SK-N-SH (cell line): ENCODE measurements around the gene SH2D3C. TPM values are rescaled to one million over a fixed set of nuclear protein-coding genes. Genes with fewer than 3 reads are reported as not detected.
A peak's percentile ranks its signal among the peaks of the same experiment; 100 is the strongest.

Source experiments
- CTCF ChIA-PET: fragments of 300-600, 350-600 bp; formaldehyde crosslinking; extraction: SDS; loops from one replicate; lab custom pipeline; 2021; lab: Yijun Ruan, JAX
- POLR2A ChIA-PET: fragments of 350-600 bp; sonication (Branson Sonifier 250); formaldehyde crosslinking; extraction: SDS; loops from one replicate; lab custom pipeline; 2020; ENCODE audit warnings: antibody characterized with exemption, inconsistent platforms; lab: Yijun Ruan, JAX
- DNase-seq: peaks from one replicate; pipeline ENCODE4 v3.0.0; 2012
- H2AFZ ChIP-seq: fragments of 200-600 bp; sonication (generic); 2 replicates; pipeline ENCODE4 v1.8.1; 2016; ENCODE audit warnings: antibody characterized with exemption, mild to moderate bottlenecking, low read depth
- H3F3A ChIP-seq: fragments of 200-600 bp; sonication (generic); replicated peaks from 2 replicates; pipeline ENCODE3; 2016; ENCODE audit warnings: antibody characterized with exemption, mild to moderate bottlenecking; ENCODE audit not compliant: insufficient read depth
- H3K27ac ChIP-seq, 2 experiments: fragments of 200-500 bp in 1 of 2; fragments of 200-600 bp in 1 of 2; sonication (Bioruptor generic) in 1 of 2; sonication (generic), shearing (Covaris generic) in 1 of 2; 2 replicates each; pipeline versions ENCODE4 v1.5.1 to v1.6.1; 2014 to 2016; ENCODE audit warnings: low read depth in 2 of 2, inconsistent platforms in 1 of 2, low read length in 1 of 2, mild to moderate bottlenecking in 1 of 2, mixed read lengths in 1 of 2
- H3K27me3 ChIP-seq: fragments of 200-600 bp; sonication (generic), shearing (Covaris generic); 2 replicates; pipeline ENCODE4 v1.6.1; 2016; ENCODE audit warnings: mixed run types; ENCODE audit not compliant: insufficient read depth
- H3K36me3 ChIP-seq, 2 experiments: fragments of 200-500 bp in 1 of 2; fragments of 200-600 bp in 1 of 2; sonication (Bioruptor generic) in 1 of 2; sonication (generic) in 1 of 2; replicated peaks in 1 of 2; 2 replicates each; pipeline versions ENCODE3 to v1.5.1; 2014 to 2016; ENCODE audit warnings: low read length in 1 of 2, mild to moderate bottlenecking in 1 of 2; ENCODE audit not compliant: insufficient read depth in 2 of 2, control insufficient read depth in 1 of 2
- H3K4me1 ChIP-seq, 2 experiments: fragments of 200-500 bp in 1 of 2; fragments of 200-600 bp in 1 of 2; sonication (Bioruptor generic) in 1 of 2; sonication (generic), shearing (Covaris generic) in 1 of 2; 2 replicates each; pipeline versions ENCODE4 v1.5.1 to v1.6.1; 2014 to 2016; ENCODE audit warnings: low read depth in 1 of 2, low read length in 1 of 2, mixed run types in 1 of 2; ENCODE audit not compliant: insufficient read depth in 2 of 2, control insufficient read depth in 1 of 2
- H3K4me2 ChIP-seq: fragments of 200-600 bp; sonication (generic), shearing (Covaris generic); 2 replicates; pipeline ENCODE4 v1.6.1; 2017; ENCODE audit warnings: mixed run types
- H3K4me3 ChIP-seq, 2 experiments: fragments of 200-500 bp in 1 of 2; fragments of 200-600 bp in 1 of 2; sonication (Bioruptor generic) in 1 of 2; sonication (generic), shearing (Covaris generic) in 1 of 2; 2 replicates each; pipeline versions ENCODE4 v1.5.1 to v1.8.1; 2014 to 2016; ENCODE audit warnings: low read depth in 2 of 2, inconsistent platforms in 1 of 2, low read length in 1 of 2, mild to moderate bottlenecking in 1 of 2, mixed read lengths in 1 of 2, moderate library complexity in 1 of 2
- H3K79me2 ChIP-seq: fragments of 200-600 bp; sonication (generic); 2 replicates; pipeline ENCODE4 v1.8.1; 2017; ENCODE audit warnings: mild to moderate bottlenecking; ENCODE audit not compliant: insufficient read depth
- H3K9ac ChIP-seq: fragments of 200-600 bp; sonication (generic); 2 replicates; pipeline ENCODE4 v1.6.1; 2017; ENCODE audit warnings: mixed run types
- H3K9me2 ChIP-seq: fragments of 200-600 bp; sonication (generic); 2 replicates; pipeline ENCODE4 v1.6.1; 2017; ENCODE audit warnings: mixed run types
- H3K9me3 ChIP-seq: fragments of 200-600 bp; sonication (generic); 2 replicates; pipeline ENCODE4 v1.6.1; 2017; ENCODE audit warnings: mixed run types, mild to moderate bottlenecking, moderate library complexity
- H4K20me1 ChIP-seq: fragments of 200-600 bp; sonication (generic); 2 replicates; pipeline ENCODE4 v1.6.1; 2017; ENCODE audit warnings: mild to moderate bottlenecking, mixed run types; ENCODE audit not compliant: insufficient read depth
- FOXJ3 ChIP-seq: sonication (generic); formaldehyde crosslinking; IDR thresholded peaks from 2 replicates; pipeline ENCODE4 v1.5.1; 2020; ENCODE audit warnings: mild to moderate bottlenecking, missing genetic modification reagents
- GABPA ChIP-seq: IDR thresholded peaks from 2 replicates; pipeline ENCODE4 v1.4.0; 2012; ENCODE audit warnings: low read depth, mild to moderate bottlenecking
- GATA2 ChIP-seq: sonication (generic); formaldehyde crosslinking; IDR thresholded peaks from 2 replicates; pipeline ENCODE4 v1.5.0; 2020; ENCODE audit warnings: mild to moderate bottlenecking, missing genetic modification reagents
- MEF2A ChIP-seq: IDR thresholded peaks from 2 replicates; pipeline ENCODE4 v1.4.0; 2012; ENCODE audit warnings: low read depth, borderline replicate concordance
- MXI1 ChIP-seq: IDR thresholded peaks from 2 replicates; pipeline ENCODE4 v1.6.1; 2012; ENCODE audit warnings: mild to moderate bottlenecking, low read depth, low read length, improper control_type of control experiment
- RAD21 ChIP-seq: IDR thresholded peaks from 2 replicates; pipeline ENCODE4 v1.6.1; 2012; ENCODE audit warnings: mild to moderate bottlenecking, low read length
- RCOR1 ChIP-seq: fragments of 150-350 bp; IDR thresholded peaks from 2 replicates; pipeline ENCODE4 v1.6.1; 2017; ENCODE audit warnings: antibody characterized with exemption, low read length
- REST ChIP-seq: IDR thresholded peaks from 2 replicates; pipeline ENCODE4 v1.6.1; 2012; ENCODE audit warnings: mild to moderate bottlenecking, low read depth, low read length, moderate library complexity
- TAF1 ChIP-seq: IDR thresholded peaks from 2 replicates; pipeline ENCODE4 v1.6.1; 2012; ENCODE audit warnings: low read depth, mild to moderate bottlenecking, low read length, moderate library complexity, borderline replicate concordance
- USF1 ChIP-seq: IDR thresholded peaks from 2 replicates; pipeline ENCODE4 v1.4.0; 2012; ENCODE audit warnings: low read depth, borderline replicate concordance
- USF2 ChIP-seq: fragments of 150-350 bp; IDR thresholded peaks from 2 replicates; pipeline ENCODE4 v1.6.1; 2017; ENCODE audit warnings: antibody characterized with exemption, low read length, low read depth, borderline replicate concordance
- WGBS: methylation state at CpG from one replicate; pipeline ENCODE4 v1.1.6; 2017; ENCODE audit warnings: low lambda C conversion rate; 5-methylcytosine and 5-hydroxymethylcytosine counted together
- polyA plus RNA-seq, 3 experiments: library from polyadenylated mRNA; depleted of rRNA; stranded (reverse); fragments of >200 nt; gene quantifications; 2 replicates each; pipeline ENCODE4 v1.2.3, GENCODE V29; 2012

SH2D3C gene
- polyA plus RNA-seq, 1 of the 3 experiments (the other 2 are of a cell fraction), result 0.15 TPM

GRCh38 chr9:127776195-127776923, 2.1 kb downstream of the SH2D3C start:
- no peaks in the 10 kb centered on the region for H3K36me3 ChIP-seq
- H2AFZ ChIP-seq, result no peak overlapping the region
- peak; percentile 69 for DNase-seq
- CTCF ChIA-PET, result interaction anchor here (0.6 to 7.4 kb wide), 3 partner anchors 8 to 501 kb away, joined by 3 to 36 read pairs (median 20); partner anchors contain the start of gene TOR2A
- H3K4me3 ChIP-seq, result no peak overlapping the region
- H3K9me3 ChIP-seq, result no peaks in the 10 kb centered on the region
- 84% methylated on average over 13 of the region's 15 CpGs for WGBS
- no peak for TF ChIP-seq USF2
- TF ChIP-seq TAF1, result no peak
- TF ChIP-seq GABPA, result no peak
- no peak for TF ChIP-seq REST
- no peak for TF ChIP-seq MXI1
- no peak for TF ChIP-seq GATA2 (CRISPR knock-in tag)
- TF ChIP-seq FOXJ3, result no peak
- no peak for TF ChIP-seq MEF2A
- TF ChIP-seq RAD21, result no peak
- no peak for TF ChIP-seq USF1
- TF ChIP-seq RCOR1, result no peak
- H3K79me2 ChIP-seq, result no peaks in the 10 kb centered on the region
- POLR2A ChIA-PET, result no interaction called here
- no peak overlapping the region for H3K4me2 ChIP-seq
- H3K9ac ChIP-seq, result no peak overlapping the region
- H3K4me1 ChIP-seq, result peaks cover 0 to 21% of the 10 kb centered on the region in 2 experiments; a peak in 1 of 4 replicates
- no peaks in the 10 kb centered on the region for H3F3A ChIP-seq
- H3K9me2 ChIP-seq, result no peaks in the 10 kb centered on the region
- no peaks in the 10 kb centered on the region for H4K20me1 ChIP-seq
- no peaks in the 10 kb centered on the region for H3K27me3 ChIP-seq
- H3K27ac ChIP-seq, result no peak overlapping the region
